Measurements from ENCODE around the gene ZNF48. TPM values are rescaled to one million over a fixed set of nuclear protein-coding genes. Genes with fewer than 3 reads are reported as not detected.

ZNF48 gene
- total and polyA plus RNA-seq, 2 donors (not counting 1 experiment from before 2014, with no cell fraction given): 8.4 to 13.3 TPM

GRCh38 chr16:30382111-30382881, 12.9 kb upstream of the ZNF48 start, which contains the start of gene SEPTIN1:
SEPTIN1 (minus strand) TSS chr16:30382561; CDS start chr16:30382542, 19 bp downstream.
- peaks cover 48% of the 10 kb centered on the region for H3K4me1 Mint-ChIP-seq
- ChIA-PET POLR2A (interaction anchor here (0.7 to 2.6 kb wide), 15 partner anchors 9 to 592 kb away, joined by 3 to 51 read pairs (median 3); partner anchors contain the start of genes CORO1A, KIF22, TBC1D10B and ZNF48), CTCF (interaction anchor here (0.8 to 2.3 kb wide), 11 partner anchors 11 to 228 kb away, joined by 3 to 18 read pairs (median 5); partner anchors contain the start of genes DCTPP1, TBC1D10B, ZNF48 and ZNF689)
- H3K9me3 ChIP-seq (ENCODE audit: control extremely low read depth in 1 of 3, control insufficient read depth in 2 of 3, insufficient read depth in 1 of 3, low read length in 2 of 3): no peaks in the 10 kb centered on the region
- WGBS (ENCODE audit: insufficient coverage): 8% methylated on average over 6 of the region's 12 CpGs
- peak; percentile 25 for ATAC-seq (ENCODE audit: low read depth)
- peak within 1 kb of the TSS; percentile 90 for H3K4me3 Mint-ChIP-seq
- H3K9me3 Mint-ChIP-seq (ENCODE audit: insufficient read depth): no peaks in the 10 kb centered on the region
- H3K27me3 Mint-ChIP-seq: no peaks in the 10 kb centered on the region
- H3K9ac ChIP-seq (ENCODE audit: low read length): peak within 1 kb of the TSS; percentile 72
- peak within 1 kb of the TSS; percentile 84 for H2AFZ ChIP-seq (ENCODE audit: insufficient read depth, low read depth, low read length, poor library complexity, severe bottlenecking)
- H3K36me3 ChIP-seq (replicated peaks in 1 of 2; ENCODE audit: control extremely low read depth in 1 of 2, control insufficient read depth in 1 of 2, extremely low read depth in 1 of 2, insufficient read depth in 2 of 2, low read length in 1 of 2): peaks cover 0 to 2% of the 10 kb centered on the region in 2 experiments
- intact Hi-C loops (cut with micrococcal nuclease): loop anchor here (1.0 kb wide), 3 partner anchors 12 to 27 kb away; partner anchors contain the start of genes TBC1D10B and ZNF48
- H3K79me2 ChIP-seq (ENCODE audit: control insufficient read depth, insufficient read depth, low read length): peaks cover 45% of the 10 kb centered on the region
- H3K4me2 ChIP-seq (replicated peaks; ENCODE audit: low read depth, low read length, poor library complexity, severe bottlenecking): peak within 1 kb of the TSS; percentile 83
- H4K20me1 ChIP-seq (ENCODE audit: control insufficient read depth, insufficient read depth, low read length, poor library complexity, severe bottlenecking): no peaks in the 10 kb centered on the region
- peak; percentile 84 for DNase-seq
- H3K4me1 ChIP-seq (ENCODE audit: control insufficient read depth in 2 of 2, insufficient read depth in 2 of 2, low read length in 2 of 2): peaks cover 30 to 60% of the 10 kb centered on the region in 2 donors
- H3K27me3 ChIP-seq (replicated peaks in 1 of 4; ENCODE audit: control extremely low read depth in 1 of 4, control insufficient read depth in 3 of 4, insufficient read depth in 4 of 4, low read length in 3 of 4): no peaks in the 10 kb centered on the region
- peak within 1 kb of the TSS; percentile 98 for H3K27ac Mint-ChIP-seq
- peak within 1 kb of the TSS; percentile 72 to 100 for H3K27ac ChIP-seq (ENCODE audit: low read length in 2 of 2)
- TF ChIP-seq CTCF (IDR thresholded peaks at IDR 0.05): no peak
- TF ChIP-seq EZH2 (IDR thresholded peaks at IDR 0.05; ENCODE audit: borderline replicate concordance, insufficient read depth, low read depth, low read length, poor library complexity, severe bottlenecking): no peak
- peak within 1 kb of the TSS; percentile 17 to 73 (median 66) for H3K4me3 ChIP-seq (ENCODE audit: control extremely low read depth in 1 of 5, extremely low read depth in 1 of 5, insufficient read depth in 1 of 5, low read depth in 2 of 5, low read length in 4 of 5)
